GM12878 (cell line): ENCODE measurements around the gene GID8. TPM values are rescaled to one million over a fixed set of nuclear protein-coding genes. Genes with fewer than 3 reads are reported as not detected.

ENCODE experiments used
- BHLHE40 ChIP-seq, 2 experiments: fragments of 450-650 bp in 1 of 2; IDR thresholded peaks; 2 replicates each; pipeline ENCODE4 v1.6.1; 2011 to 2017; ENCODE audit warnings: low read depth in 2 of 2, borderline replicate concordance in 1 of 2, improper control_type of control experiment in 1 of 2, low read length in 1 of 2, mild to moderate bottlenecking in 1 of 2
- CHD1 ChIP-seq: IDR thresholded peaks from 2 replicates; pipeline ENCODE4 v1.6.1; 2012; ENCODE audit warnings: low read depth, low read length, improper control_type of control experiment
- CREB1 ChIP-seq: IDR thresholded peaks from 2 replicates; pipeline ENCODE4 v1.6.1; 2012; ENCODE audit warnings: low read depth, mild to moderate bottlenecking, inconsistent platforms
- ETV6 ChIP-seq, 2 experiments: fragments of 450-650 bp in 1 of 2; IDR thresholded peaks in 1 of 2; conservative IDR thresholded peaks in 1 of 2; 2 replicates each; pipeline ENCODE4 v1.6.1; 2014; ENCODE audit warnings: antibody characterized with exemption in 1 of 2, borderline replicate concordance in 1 of 2, low read depth in 1 of 2, mild to moderate bottlenecking in 1 of 2, moderate library complexity in 1 of 2
- GATAD2B ChIP-seq: fragments of 450-650 bp; conservative IDR thresholded peaks from 2 replicates; pipeline ENCODE4 v1.6.1; 2017; ENCODE audit warnings: low read depth, mild to moderate bottlenecking, moderate library complexity
- IRF4 ChIP-seq: IDR thresholded peaks from 2 replicates; pipeline ENCODE4 v1.6.1; 2011; ENCODE audit warnings: low read depth, low read length
- MEF2B ChIP-seq: fragments of 450-650 bp; IDR thresholded peaks from 2 replicates; pipeline ENCODE4 v1.6.1; 2018; ENCODE audit warnings: mild to moderate bottlenecking, moderate library complexity; ENCODE audit not compliant: partially characterized antibody, poor library complexity, severe bottlenecking
- NR2C1 ChIP-seq: fragments of 450-650 bp; IDR thresholded peaks from 2 replicates; pipeline ENCODE4 v1.6.1; 2017; ENCODE audit warnings: antibody characterized with exemption, mild to moderate bottlenecking, moderate library complexity
- RAD21 ChIP-seq: IDR thresholded peaks from 2 replicates; pipeline ENCODE4 v1.6.1; 2011; ENCODE audit warnings: mild to moderate bottlenecking, low read depth, low read length, moderate library complexity; ENCODE audit not compliant: insufficient read depth
- SREBF1 ChIP-seq: IDR thresholded peaks from 2 replicates; pipeline ENCODE4 v1.6.1; 2012; ENCODE audit warnings: mild to moderate bottlenecking, low read length
- WRNIP1 ChIP-seq: IDR thresholded peaks from 2 replicates; pipeline ENCODE4 v1.6.1; 2011; ENCODE audit warnings: low read depth, low read length, improper control_type of control experiment, borderline replicate concordance
- ZNF274 ChIP-seq: IDR thresholded peaks from one replicate; pipeline ENCODE4 v1.8.0; 2011; ENCODE audit not compliant: insufficient read length, insufficient read depth
- ZZZ3 ChIP-seq: IDR thresholded peaks from 2 replicates; pipeline ENCODE4 v1.6.1; 2011; ENCODE audit warnings: low read depth; ENCODE audit not compliant: control insufficient read depth, insufficient read length
- polyA plus RNA-seq, 11 experiments: library from polyadenylated mRNA; depleted of rRNA in 4 of 11; unstranded in 6 of 11; stranded (reverse) in 5 of 11; fragments of >200 nt; fragmentation: Nextera tagmentation in 4 of 11; fragmentation: Illumina TruSeq in 1 of 11; extraction: Ambion mirVana in 4 of 11; extraction: Trizol in 1 of 11; gene quantifications; 1 replicate in 1 of 11; 2 replicates in 10 of 11; pipeline versions ENCODE4 v1.2.1 to v1.2.3, GENCODE V29; 2011 to 2016; ENCODE audit warnings: inconsistent platforms in 2 of 11, missing spikeins in 2 of 11, low read depth in 1 of 11
- total RNA-seq, 4 experiments: library from RNA; depleted of rRNA in 3 of 4; stranded (reverse); fragments of >200 nt in 3 of 4; fragmentation: Illumina TruSeq in 1 of 4; extraction: Trizol in 1 of 4; gene quantifications; 2 replicates each; pipeline versions ENCODE4 v1.2.1 to v1.2.3, GENCODE V29; 2013 to 2021
- TF ChIP-seq, protein P1 (sequence below): fragments of 450-650 bp; IDR thresholded peaks from 2 replicates; pipeline ENCODE4 v1.6.1; 2017; ENCODE audit warnings: antibody characterized with exemption, mild to moderate bottlenecking, moderate library complexity
- TF ChIP-seq, protein P2 (sequence below): fragments of 450-650 bp; IDR thresholded peaks from 2 replicates; pipeline ENCODE4 v1.6.1; 2017; ENCODE audit warnings: low read depth, mild to moderate bottlenecking, moderate library complexity

Gene GID8
- total and polyA plus RNA-seq, 10 of the 15 experiments (the other 5 are each of a cell fraction or from before 2014, with no cell fraction given), result 12.0 to 33.8 (median 22.2) TPM

DNA sequence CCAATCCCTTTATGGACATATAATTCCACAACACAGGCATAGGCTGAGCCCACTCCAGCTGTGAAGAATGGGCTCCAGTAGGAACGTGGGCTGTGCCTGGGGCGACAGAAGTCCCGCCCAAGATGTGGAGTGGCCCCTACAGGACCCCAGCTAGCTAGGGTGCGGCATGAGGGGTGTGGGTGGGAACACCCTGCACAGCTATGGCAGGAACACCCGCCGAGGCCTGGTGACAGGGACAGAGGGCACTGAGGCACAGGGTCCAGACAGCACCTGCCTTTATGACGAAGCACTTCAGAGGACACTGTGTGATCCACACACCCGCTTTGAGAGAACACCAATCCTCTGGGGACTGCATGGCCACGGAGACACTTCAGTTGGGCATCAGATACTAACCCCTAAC, 48.1 kb upstream of the GID8 start (continued):
- TF ChIP-seq, protein P1, sequence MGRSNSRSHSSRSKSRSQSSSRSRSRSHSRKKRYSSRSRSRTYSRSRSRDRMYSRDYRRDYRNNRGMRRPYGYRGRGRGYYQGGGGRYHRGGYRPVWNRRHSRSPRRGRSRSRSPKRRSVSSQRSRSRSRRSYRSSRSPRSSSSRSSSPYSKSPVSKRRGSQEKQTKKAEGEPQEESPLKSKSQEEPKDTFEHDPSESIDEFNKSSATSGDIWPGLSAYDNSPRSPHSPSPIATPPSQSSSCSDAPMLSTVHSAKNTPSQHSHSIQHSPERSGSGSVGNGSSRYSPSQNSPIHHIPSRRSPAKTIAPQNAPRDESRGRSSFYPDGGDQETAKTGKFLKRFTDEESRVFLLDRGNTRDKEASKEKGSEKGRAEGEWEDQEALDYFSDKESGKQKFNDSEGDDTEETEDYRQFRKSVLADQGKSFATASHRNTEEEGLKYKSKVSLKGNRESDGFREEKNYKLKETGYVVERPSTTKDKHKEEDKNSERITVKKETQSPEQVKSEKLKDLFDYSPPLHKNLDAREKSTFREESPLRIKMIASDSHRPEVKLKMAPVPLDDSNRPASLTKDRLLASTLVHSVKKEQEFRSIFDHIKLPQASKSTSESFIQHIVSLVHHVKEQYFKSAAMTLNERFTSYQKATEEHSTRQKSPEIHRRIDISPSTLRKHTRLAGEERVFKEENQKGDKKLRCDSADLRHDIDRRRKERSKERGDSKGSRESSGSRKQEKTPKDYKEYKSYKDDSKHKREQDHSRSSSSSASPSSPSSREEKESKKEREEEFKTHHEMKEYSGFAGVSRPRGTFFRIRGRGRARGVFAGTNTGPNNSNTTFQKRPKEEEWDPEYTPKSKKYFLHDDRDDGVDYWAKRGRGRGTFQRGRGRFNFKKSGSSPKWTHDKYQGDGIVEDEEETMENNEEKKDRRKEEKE, result no peak
- TF ChIP-seq NR2C1, result no peak
- TF ChIP-seq ETV6 (conservative IDR thresholded peaks at IDR 0.05 in 1 of 2, IDR thresholded peaks at IDR 0.05 in 1 of 2; ENCODE audit: borderline replicate concordance in 1 of 2, low read depth in 1 of 2), result no peak
- TF ChIP-seq, protein P2, sequence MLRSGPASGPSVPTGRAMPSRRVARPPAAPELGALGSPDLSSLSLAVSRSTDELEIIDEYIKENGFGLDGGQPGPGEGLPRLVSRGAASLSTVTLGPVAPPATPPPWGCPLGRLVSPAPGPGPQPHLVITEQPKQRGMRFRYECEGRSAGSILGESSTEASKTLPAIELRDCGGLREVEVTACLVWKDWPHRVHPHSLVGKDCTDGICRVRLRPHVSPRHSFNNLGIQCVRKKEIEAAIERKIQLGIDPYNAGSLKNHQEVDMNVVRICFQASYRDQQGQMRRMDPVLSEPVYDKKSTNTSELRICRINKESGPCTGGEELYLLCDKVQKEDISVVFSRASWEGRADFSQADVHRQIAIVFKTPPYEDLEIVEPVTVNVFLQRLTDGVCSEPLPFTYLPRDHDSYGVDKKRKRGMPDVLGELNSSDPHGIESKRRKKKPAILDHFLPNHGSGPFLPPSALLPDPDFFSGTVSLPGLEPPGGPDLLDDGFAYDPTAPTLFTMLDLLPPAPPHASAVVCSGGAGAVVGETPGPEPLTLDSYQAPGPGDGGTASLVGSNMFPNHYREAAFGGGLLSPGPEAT, result no peak
- TF ChIP-seq MEF2B, result no peak
- no peak for TF ChIP-seq SREBF1
- TF ChIP-seq BHLHE40 (IDR thresholded peaks at IDR 0.05; ENCODE audit: borderline replicate concordance in 1 of 2, low read depth in 2 of 2, low read length in 1 of 2), result no peak
- no peak for TF ChIP-seq CREB1
- TF ChIP-seq ZNF274, result no peak
- no peak for TF ChIP-seq GATAD2B
- TF ChIP-seq IRF4, result no peak
- TF ChIP-seq RAD21, result no peak
- no peak for TF ChIP-seq ZZZ3
- no peak for TF ChIP-seq WRNIP1
- no peak for TF ChIP-seq CHD1
